Lower lobe of right lung (tissue), 2 donors: ENCODE results near the gene NT5M. TPM values are rescaled to one million over a fixed set of nuclear protein-coding genes. Genes with fewer than 3 reads are reported as not detected.
"Not testable (repeated sequence)": the region's sequence is repeated elsewhere in the genome, so short reads cannot be mapped to it uniquely, and the experiment has no call there.

Experiments used
- ATAC-seq, 2 donors: fragments of 200-7000 bp; cut with Tn5 transposase; one replicate each; pipeline ENCODE4 v1.9.1; 2020 to 2022; ENCODE audit warnings: mild to moderate bottlenecking in 2 of 2, moderate library complexity in 2 of 2
- DNase-seq: peaks from one replicate; pipeline ENCODE4 v3.0.0-alpha.2; 2020
- H3K27ac ChIP-seq: fragments of 200-600 bp; one replicate; pipeline ENCODE4 v1.8.0; 2022
- H3K27me3 ChIP-seq: fragments of 200-600 bp; one replicate; pipeline ENCODE4 v1.8.0; 2022; ENCODE audit warnings: low read depth
- H3K36me3 ChIP-seq: fragments of 200-600 bp; one replicate; pipeline ENCODE4 v1.8.0; 2022; ENCODE audit warnings: mild to moderate bottlenecking
- H3K4me1 ChIP-seq: fragments of 200-600 bp; one replicate; pipeline ENCODE4 v1.8.0; 2022
- H3K4me3 ChIP-seq: fragments of 200-600 bp; one replicate; pipeline ENCODE4 v1.8.0; 2022; ENCODE audit warnings: mild to moderate bottlenecking
- H3K9me3 ChIP-seq: fragments of 200-600 bp; one replicate; pipeline ENCODE4 v1.8.0; 2022
- CTCF ChIP-seq: fragments of 200-600 bp; IDR thresholded peaks from one replicate; pipeline ENCODE4 v1.8.0; 2022; ENCODE audit warnings: antibody characterized with exemption, mild to moderate bottlenecking
- intact Hi-C: fragments of 100-400 bp; cut with DNase I; formaldehyde crosslinking; loops from one replicate; pipeline ENCODE4 v1.11.0; 2022
- total RNA-seq: library from RNA; stranded (reverse); fragmentation: NEBNext Ultra II Directional; extraction: Animal tissue kit (Norgen Biotek cat#: 25700); gene quantifications from one replicate; pipeline ENCODE4 v1.2.1, GENCODE V29; 2021
- donor health status: DM: no; HTN: yes; CAD: no; lungs with severe emphysema.

Gene NT5M
- total RNA-seq, 1 donor from 2014 or later, result 1.1 TPM

GRCh38 chr17:17297217-17297616 lies 6.0 kb upstream of the NT5M start:
- DNase-seq (no peak), ATAC-seq (no peak)
- Histone ChIP-seq H3K4me1 (peaks cover 13% of the 10 kb centered on the region), H3K27ac (no peak overlapping the region), H3K36me3 (no peaks in the 10 kb centered on the region), H3K4me3 (no peak overlapping the region), H3K27me3 (no peaks in the 10 kb centered on the region), H3K9me3 (no peaks in the 10 kb centered on the region)
- intact Hi-C loops, result no loop called here
- TF ChIP-seq CTCF, result no peak

- DNase-seq (no peak), ATAC-seq (no peak)
- no peak for TF ChIP-seq CTCF
- Histone ChIP-seq H3K27ac (no peak overlapping the region), H3K4me1 (peaks cover 19% of the 10 kb centered on the region), H3K4me3 (no peak overlapping the region), H3K36me3 (no peaks in the 10 kb centered on the region), H3K27me3 (no peaks in the 10 kb centered on the region), H3K9me3 (no peaks in the 10 kb centered on the region)
- intact Hi-C loops, result no loop called here
Observed at GRCh38 chr17:17298108-17298507, 5.1 kb upstream of the NT5M start.

GRCh38 chr17:17300624-17301568 lies 2.3 kb upstream of the NT5M start:
- no peaks in the 10 kb centered on the region for H3K36me3 ChIP-seq
- intact Hi-C loops, result no loop called here
- peak overlapping the region; percentile 53 for H3K4me3 ChIP-seq
- H3K27ac ChIP-seq, result peak overlapping the region; percentile 41
- no peaks in the 10 kb centered on the region for H3K27me3 ChIP-seq
- no peaks in the 10 kb centered on the region for H3K9me3 ChIP-seq
- DNase-seq (peak; percentile 52), ATAC-seq (peak; percentile 47 to 79)
- peaks cover 34% of the 10 kb centered on the region for H3K4me1 ChIP-seq
- no peak for TF ChIP-seq CTCF

GRCh38 chr17:17301659-17302058 lies 1.5 kb upstream of the NT5M start:
- ATAC-seq, H3K9me3 ChIP-seq, H3K36me3 ChIP-seq, DNase-seq, H3K4me3 ChIP-seq, intact Hi-C loops, H3K27me3 ChIP-seq, H3K27ac ChIP-seq: not testable (repeated sequence)
- H3K4me1 ChIP-seq, result peaks cover 34% of the 10 kb centered on the region

GRCh38 chr17:17303847-17304490 lies 796 bp downstream of the NT5M start:
- peak overlapping the region; percentile 65 for H3K27ac ChIP-seq
- peak overlapping the region; percentile 64 for H3K4me3 ChIP-seq
- no peaks in the 10 kb centered on the region for H3K36me3 ChIP-seq
- ATAC-seq (no peak), DNase-seq (no peak)
- no peaks in the 10 kb centered on the region for H3K27me3 ChIP-seq
- no peak for TF ChIP-seq CTCF
- H3K4me1 ChIP-seq, result peaks cover 34% of the 10 kb centered on the region
- intact Hi-C loops, result no loop called here
- no peaks in the 10 kb centered on the region for H3K9me3 ChIP-seq

- no peak for DNase-seq
- TF ChIP-seq CTCF, result no peak
- no peak overlapping the region for H3K4me3 ChIP-seq
- no peaks in the 10 kb centered on the region for H3K27me3 ChIP-seq
- H3K9me3 ChIP-seq, result no peaks in the 10 kb centered on the region
- H3K27ac ChIP-seq, result no peak overlapping the region
- H3K36me3 ChIP-seq, result no peaks in the 10 kb centered on the region
- intact Hi-C loops, result no loop called here
- H3K4me1 ChIP-seq, result peaks cover 34% of the 10 kb centered on the region
- no peak for ATAC-seq
Observed at GRCh38 chr17:17304521-17304985, 1.4 kb downstream of the NT5M start.
